NCI-H1105 (cell line): ENCODE results near the gene MCAT.

Experiments
- DNase-seq: peaks from one replicate; lab custom pipeline; 2025; lab: John Stamatoyannopoulos, UW

Gene MCAT

DNA sequence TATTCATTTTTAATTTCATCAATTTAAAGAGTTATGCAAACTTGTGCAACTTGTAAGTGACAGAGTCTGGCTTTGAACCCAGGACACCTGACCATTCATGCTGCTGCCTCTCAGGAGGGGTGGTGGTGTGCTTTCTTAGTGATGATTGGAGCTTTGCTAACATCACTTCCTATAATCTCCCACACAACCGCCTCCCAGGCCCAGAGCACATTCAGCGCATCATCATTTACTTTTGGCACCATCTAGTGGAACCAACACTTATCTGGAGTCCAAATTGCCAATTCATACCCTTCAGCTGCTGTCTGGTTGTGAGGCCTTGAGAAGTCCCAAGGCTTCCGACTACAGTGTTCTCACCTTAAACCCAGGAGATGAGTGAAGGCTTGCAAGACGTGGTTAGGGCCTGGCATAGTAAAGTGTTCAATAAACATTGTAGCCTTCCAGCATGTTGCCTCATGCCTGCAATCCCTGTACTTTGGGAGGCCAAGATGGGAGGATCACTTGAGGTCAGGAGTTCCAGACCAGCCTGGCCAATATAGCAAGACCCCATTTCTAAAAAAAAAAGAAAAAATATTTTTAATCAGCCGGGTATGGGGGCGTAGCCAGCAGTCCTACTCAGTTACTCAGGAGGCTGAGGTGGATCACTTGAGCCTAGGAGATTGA, 52.9 kb downstream of the MCAT start:
- no peak for DNase-seq

DNA sequence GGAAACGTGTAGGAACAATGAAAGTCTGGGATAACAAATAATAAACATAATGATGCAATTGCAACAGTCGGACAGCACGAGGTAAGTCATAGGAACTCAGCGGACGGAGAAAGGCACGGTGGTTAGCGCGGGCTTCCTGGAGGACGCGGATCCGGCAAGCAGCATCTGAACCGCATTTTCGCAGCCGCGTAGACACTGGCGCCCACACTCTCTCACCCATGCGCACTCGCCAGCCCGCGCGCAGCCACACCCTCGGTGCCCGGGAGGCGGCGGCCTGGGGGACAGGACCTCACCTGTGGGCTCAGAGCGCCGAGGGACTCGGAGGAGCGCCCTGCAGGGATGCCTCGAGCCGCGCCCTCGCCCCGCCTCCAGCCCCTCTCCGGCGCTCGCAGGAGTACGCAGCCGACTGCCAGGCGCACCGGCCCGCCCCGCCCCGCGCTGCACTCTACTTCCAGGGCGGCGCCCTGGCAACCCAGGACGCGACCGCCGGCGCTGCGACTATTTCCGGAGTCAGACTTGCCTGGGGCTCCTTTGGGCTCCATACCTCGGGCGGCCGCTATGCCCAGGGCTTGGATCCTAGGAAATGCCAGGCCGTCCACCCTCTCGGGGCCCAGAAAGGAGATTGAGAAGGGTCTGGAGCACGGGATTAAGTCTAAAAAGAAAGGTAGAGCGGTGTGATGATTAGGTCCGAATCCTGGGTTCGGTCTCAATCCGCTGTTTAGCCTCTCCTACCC, 54.0 kb downstream of the MCAT start, which contains the start of gene TTLL1:
Gene TTLL1 (minus strand): TSS at position 408 of the 734 bp plus-strand sequence. CDS start 13,805 bp downstream, outside the sequence.
- DNase-seq, result no peak

DNA sequence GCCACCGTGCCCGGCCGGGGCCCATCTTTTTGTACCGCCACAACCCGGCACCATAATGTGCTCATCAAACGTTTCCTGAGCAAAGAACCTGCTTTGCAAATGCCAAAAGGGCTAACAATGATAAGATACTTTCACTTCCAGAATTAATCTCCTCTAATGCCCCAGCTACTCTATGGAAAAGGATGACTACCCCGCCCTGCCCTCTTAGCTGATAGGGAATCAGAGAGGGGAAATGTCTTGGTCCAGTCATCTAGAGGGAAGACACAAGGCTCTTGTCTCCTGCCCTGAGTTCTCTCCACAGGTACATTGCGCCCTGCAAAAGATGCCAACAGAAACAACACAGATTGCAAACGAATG, 54.6 kb downstream of the MCAT start:
- DNase-seq, result no peak

DNA sequence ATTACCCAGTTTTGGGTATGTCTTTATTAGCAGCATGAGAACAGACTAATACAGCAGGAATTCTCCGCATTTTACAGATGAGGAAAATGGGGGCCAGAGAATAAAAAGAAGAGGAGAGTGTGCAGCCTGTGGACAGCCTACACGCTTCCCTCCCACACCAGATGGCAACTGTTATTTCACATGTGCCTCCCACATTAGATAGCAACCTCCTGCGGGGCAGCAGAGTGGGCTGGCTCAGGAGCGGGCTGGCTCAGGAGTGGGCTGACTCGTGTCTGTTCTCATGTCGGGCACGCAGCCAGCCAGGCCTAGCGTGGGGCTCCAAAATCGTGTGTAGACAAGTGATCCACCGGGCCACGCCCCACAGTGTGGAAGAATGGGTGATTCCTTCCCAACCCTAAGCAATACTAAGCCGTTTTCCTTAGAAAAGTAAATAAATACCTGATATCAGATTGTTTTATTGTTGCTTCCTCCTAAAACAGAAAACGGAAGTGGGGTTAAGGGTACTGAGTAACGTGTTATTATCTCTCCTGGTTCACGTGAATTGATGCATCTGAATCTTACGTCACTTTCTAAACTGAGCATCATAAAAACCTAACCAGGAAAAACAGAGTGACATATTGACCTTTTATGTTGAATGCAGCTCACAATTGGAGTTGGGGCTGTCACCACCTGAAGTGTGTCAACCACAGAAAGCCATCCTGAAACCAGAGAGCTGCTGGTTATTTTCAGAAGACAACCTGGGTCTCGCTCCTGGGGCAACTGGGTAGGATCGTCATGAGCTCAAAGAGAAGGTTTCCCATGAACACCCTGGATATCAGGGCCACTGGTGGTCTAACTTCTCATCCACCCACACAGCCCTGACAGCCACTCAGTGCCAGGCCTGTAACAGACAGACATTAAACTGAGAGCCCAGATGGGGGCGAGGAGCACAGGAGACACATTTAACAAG, 57.3 kb downstream of the MCAT start:
- DNase-seq, result no peak
